HCT116 (cell line): ENCODE data around the gene FOS.

ENCODE experiments used
- CEBPB ChIP-seq: IDR thresholded peaks from 2 replicates; pipeline ENCODE4 v1.6.1; 2012; ENCODE audit warnings: low read depth
- EZH2 ChIP-seq: fragments of 200-600 bp; sonication (generic); IDR thresholded peaks from 2 replicates; pipeline ENCODE4 v1.6.1; 2017; ENCODE audit warnings: antibody characterized with exemption, mixed run types
- POLR2A ChIP-seq: IDR thresholded peaks from 2 replicates; pipeline ENCODE4 v1.7.0; 2011; ENCODE audit warnings: borderline replicate concordance; ENCODE audit not compliant: insufficient read depth, insufficient read length; ENCODE audit errors: extremely low read depth
- SRF ChIP-seq: IDR thresholded peaks from 2 replicates; pipeline ENCODE4 v1.6.1; 2012; ENCODE audit warnings: low read depth
- YY1 ChIP-seq: IDR thresholded peaks from 2 replicates; pipeline ENCODE4 v1.6.1; 2011; ENCODE audit warnings: low read length, low read depth, moderate library complexity, mild to moderate bottlenecking; ENCODE audit not compliant: insufficient replicate concordance; ENCODE audit errors: extremely low read depth
- TF ChIP-seq, protein P1 (sequence below), 3 experiments: fragments of 200-600 bp in 1 of 3; sonication (generic) in 1 of 3; IDR thresholded peaks in 2 of 3; conservative IDR thresholded peaks in 1 of 3; 2 replicates each; pipeline ENCODE4 v1.5.1; 2012 to 2017; ENCODE audit warnings: low read depth in 2 of 3, low read length in 2 of 3, antibody characterized with exemption in 1 of 3, borderline replicate concordance in 1 of 3, control low read depth in 1 of 3, mild to moderate bottlenecking in 1 of 3, mixed read lengths in 1 of 3, mixed run types in 1 of 3, moderate library complexity in 1 of 3; ENCODE audit not compliant: insufficient read depth in 1 of 3
- TF ChIP-seq, protein P2 (sequence below): IDR thresholded peaks from 2 replicates; pipeline ENCODE4 v1.6.1; 2012

DNA sequence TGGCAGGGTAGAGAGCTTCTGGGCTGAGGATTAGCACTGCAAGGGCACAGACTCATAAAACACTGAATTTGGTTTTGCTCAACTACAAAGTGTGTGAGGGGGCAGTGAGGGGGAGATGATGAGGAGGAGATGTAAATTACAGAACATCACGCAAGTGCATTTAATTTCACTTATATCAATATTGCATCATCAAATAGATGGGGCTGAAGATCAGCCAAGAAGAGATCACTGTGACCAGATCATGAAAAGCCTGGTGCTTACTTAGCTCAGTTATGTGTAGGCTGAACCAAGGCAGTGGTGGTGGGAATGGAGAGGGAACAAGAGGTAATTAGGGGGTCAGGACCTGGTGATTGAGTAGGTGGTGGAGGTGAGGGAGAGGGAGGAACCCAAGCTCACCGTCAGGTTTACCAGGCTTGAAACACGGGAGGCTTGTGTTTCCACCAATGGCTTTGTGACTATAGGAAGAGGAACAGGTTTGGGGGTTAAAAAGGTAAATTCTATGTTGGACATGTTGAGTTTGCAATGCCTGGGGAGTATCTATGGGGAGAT, 11.3 kb downstream of the FOS start:
- TF ChIP-seq, protein P1, sequence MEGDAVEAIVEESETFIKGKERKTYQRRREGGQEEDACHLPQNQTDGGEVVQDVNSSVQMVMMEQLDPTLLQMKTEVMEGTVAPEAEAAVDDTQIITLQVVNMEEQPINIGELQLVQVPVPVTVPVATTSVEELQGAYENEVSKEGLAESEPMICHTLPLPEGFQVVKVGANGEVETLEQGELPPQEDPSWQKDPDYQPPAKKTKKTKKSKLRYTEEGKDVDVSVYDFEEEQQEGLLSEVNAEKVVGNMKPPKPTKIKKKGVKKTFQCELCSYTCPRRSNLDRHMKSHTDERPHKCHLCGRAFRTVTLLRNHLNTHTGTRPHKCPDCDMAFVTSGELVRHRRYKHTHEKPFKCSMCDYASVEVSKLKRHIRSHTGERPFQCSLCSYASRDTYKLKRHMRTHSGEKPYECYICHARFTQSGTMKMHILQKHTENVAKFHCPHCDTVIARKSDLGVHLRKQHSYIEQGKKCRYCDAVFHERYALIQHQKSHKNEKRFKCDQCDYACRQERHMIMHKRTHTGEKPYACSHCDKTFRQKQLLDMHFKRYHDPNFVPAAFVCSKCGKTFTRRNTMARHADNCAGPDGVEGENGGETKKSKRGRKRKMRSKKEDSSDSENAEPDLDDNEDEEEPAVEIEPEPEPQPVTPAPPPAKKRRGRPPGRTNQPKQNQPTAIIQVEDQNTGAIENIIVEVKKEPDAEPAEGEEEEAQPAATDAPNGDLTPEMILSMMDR (IDR thresholded peaks at IDR 0.05 in 2 of 3, conservative IDR thresholded peaks at IDR 0.05 in 1 of 3; ENCODE audit: borderline replicate concordance in 1 of 3, insufficient read depth in 1 of 3, low read depth in 2 of 3, low read length in 2 of 3): no peak
- no peak for TF ChIP-seq CEBPB
- TF ChIP-seq EZH2: no peak
- no peak for TF ChIP-seq SRF
- no peak for TF ChIP-seq YY1
- no peak for TF ChIP-seq POLR2A
- TF ChIP-seq, protein P2, sequence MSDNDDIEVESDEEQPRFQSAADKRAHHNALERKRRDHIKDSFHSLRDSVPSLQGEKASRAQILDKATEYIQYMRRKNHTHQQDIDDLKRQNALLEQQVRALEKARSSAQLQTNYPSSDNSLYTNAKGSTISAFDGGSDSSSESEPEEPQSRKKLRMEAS: no peak
